ENCODE data around the gene PABPN1. TPM values are rescaled to one million over a fixed set of nuclear protein-coding genes. Genes with fewer than 3 reads are reported as not detected.

PABPN1 gene
- total RNA-seq, 1 donor from 2014 or later = 59.6 TPM

- no peak for DNase-seq
Observed at GRCh38 chr14:23326491-23327332, 5.5 kb downstream of the PABPN1 start.

- DNase-seq = peak; percentile 53
Observed at GRCh38 chr14:23327947-23328744, 6.9 kb downstream of the PABPN1 start.

GRCh38 chr14:23335623-23336022 is 14.4 kb downstream of the PABPN1 start:
- no peak for DNase-seq

DNA sequence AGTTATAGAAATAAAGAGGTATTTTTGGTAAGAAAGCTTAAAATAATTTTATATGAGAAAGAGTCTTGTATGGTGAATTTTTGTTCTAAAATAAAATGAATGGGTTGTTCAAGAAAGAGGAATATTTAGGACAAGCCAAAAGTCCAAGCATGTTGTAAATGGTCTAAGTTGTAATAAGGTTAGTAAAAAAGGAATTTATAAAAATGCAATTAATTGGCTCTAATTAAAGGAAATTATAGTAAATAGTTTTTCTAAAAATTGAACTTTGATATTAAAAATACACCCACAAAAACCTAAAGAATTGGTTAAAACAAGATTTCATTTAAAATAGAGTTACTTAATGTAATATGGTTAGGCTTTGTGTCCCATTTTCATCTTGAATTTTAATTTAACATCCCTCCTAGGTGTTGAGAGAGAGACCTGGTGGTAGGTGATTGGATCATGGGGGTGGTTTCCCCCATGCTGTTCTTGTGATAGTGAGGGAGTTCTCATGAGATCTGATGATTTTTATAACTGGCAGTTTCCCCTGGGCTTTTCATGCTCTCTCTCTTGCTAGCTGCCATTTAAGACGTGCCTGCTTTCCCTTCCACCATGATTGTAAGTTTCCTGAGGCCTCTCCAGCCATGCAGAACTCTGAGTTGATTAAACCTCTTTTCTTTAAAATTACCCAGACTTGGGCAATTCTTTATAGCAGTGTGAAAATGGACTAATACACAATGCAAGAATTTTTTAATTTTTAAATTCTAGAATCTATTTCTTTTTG is 18.4 kb downstream of the PABPN1 start:
- DNase-seq = no peak

- DNase-seq = no peak
Observed at GRCh38 chr14:23344481-23344880, 23.2 kb downstream of the PABPN1 start.

GRCh38 chr14:23345987-23346692 is 24.9 kb downstream of the PABPN1 start:
- DNase-seq = no peak

DNA sequence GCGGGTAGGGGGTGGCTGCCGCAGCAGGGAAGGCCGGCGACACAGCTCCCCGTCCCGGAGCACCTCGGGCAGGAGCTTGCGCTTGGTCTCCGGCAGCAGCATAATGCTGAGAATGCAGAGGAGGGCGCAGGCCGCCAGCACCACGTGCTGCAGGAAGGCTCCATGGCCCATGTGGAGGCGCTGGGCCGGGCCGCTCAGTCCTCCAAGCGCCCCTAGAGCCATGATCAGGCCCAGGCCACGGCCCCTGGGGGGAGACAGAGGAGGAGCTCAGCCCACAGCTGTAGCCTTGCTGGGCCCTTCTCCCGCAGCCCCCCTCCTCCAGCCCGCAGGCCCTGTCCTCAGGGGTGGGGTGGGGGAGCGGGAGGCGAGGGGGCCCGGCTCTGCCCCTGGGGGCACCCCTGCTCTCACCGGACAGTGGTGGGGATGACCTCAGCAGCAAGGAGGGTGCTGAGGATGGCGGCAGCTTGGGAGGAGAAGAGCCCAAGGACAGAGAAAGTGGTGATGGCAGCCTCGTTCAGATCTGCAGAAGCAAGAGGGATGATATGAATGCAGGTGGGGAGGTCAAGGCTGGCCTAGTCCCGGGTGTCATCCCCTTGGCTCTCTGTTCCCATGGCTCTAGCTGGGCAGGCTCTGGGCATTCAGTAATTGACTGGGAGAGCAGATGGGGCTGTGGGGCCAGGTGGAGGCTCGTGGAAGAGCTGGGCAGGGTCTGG is 25.6 kb downstream of the PABPN1 start:
- no peak for DNase-seq

GRCh38 chr14:23347406-23348296 is 26.4 kb downstream of the PABPN1 start:
- no peak for DNase-seq

- no peak for DNase-seq
Observed at GRCh38 chr14:23348297-23348655, 27.0 kb downstream of the PABPN1 start.

DNA sequence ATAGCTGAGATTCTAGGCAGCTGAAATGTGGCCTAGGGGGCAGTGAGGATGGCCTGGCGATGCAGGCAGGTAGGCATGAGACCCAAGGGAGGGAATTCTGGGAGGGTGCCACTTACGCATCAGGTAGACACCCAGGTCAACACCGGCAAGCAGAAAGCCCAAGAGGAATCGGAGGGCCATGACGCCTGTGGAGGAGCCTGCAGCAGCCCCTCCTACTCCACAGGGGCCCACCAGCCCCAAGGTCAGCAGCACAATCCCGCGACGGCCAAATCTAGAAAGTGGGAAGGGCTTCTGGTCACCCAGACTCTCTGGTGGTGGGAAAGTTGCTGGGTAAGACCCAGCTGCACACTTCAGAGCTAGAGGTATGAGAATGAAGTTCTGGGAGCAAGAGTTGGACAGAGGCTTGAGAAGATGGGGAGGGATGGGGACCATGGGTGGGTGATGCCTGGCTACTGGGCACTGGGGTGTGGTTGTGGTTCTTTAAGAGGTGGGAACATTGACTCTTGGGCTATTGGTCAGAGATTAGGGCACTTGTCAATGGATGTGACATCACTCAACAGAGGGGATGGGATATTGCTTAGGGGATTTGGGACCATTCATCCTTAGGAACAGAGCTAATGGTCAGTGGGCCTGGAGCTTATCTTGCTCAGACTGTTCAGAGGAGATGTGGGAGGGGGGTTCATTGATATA is 28.0 kb downstream of the PABPN1 start:
- no peak for DNase-seq

DNA sequence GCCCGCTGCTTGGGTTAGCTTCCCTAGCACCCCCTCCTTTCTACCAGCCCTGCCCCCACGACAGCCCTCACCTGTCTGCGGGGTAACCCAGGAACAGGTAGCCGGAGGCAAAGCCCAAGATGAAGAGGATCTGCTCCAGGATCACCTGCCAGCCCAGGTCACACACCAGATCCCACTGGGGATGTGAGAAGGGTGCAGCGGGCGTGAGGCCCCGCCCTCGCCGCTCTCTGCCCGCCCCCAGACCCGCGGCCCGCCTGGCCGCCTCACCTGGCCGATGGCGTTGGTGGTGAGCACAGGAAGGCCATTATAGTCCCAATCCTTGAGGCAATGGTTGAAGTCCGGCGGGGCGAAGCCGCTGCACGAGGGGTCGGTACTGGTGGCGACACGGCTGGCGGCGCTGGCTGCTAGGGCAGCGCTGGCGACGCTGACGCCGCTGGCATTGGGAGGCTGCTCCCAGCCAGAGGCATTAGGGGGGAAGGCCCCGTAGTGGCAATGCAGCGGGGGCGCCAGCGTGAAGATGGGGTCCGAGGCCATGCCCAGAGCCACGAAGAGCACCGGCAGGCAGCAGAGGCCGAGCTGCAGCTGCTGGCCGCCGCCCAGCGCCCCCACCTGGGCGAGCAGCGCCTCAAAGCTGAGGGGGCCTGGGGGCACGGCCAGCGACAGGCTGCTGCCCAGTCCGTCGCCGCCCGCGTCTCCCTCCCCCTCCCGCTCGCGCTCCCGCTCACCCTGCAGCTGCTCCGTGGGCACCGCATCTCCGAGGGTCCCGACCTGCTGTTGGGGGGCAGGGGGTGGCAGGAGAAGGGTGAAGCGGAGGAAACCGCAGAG is 30.6 kb downstream of the PABPN1 start:
- no peak for DNase-seq

- DNase-seq = peak; percentile 86
Observed at GRCh38 chr14:23352506-23353432, 31.5 kb downstream of the PABPN1 start, which contains the start of gene SLC22A17. Gene SLC22A17, minus strand, starts transcription at chr14:23352887.

DNA sequence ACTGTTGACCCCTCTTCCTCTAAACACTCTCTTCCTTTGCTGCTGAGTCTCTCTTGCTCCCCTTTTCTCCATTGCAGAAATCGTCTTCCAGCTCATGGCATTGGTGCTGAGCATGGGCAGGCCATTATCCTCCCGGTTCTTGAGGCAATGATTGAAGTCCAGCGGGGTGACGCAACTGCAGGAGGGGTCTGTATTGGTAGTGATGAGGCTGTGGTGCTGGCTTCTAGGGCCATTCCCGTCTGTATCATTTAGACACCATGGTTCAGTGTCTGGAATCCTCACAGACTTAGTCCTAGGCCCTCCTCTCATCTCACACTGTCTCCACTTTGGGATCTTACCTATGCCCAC is 32.1 kb downstream of the PABPN1 start:
- DNase-seq = no peak

- no peak for DNase-seq
Observed at GRCh38 chr14:23354990-23355389, 33.7 kb downstream of the PABPN1 start.

- no peak for DNase-seq
Observed at GRCh38 chr14:23355871-23356435, 34.7 kb downstream of the PABPN1 start.

DNA sequence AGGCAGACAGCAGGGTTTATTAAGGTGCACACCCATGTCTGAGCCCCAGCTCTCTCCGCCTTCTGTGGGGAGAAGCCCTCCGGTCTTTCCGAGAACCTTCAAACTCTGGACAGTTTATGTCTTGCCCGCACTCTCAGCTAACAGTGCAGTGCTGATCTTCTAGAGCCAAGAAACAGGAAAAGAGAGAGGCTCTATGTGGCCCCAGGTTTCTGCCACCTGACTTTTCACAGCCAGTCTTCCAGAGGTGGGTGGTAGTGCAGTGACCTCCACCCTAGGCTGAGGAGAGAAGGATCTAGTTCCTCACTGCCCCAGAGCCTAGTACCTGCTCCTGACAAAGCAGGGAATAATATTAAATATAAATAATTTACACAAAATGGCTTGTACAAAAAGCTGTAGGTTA is 35.4 kb downstream of the PABPN1 start:
- no peak for DNase-seq

- DNase-seq = no peak
Observed at GRCh38 chr14:23357261-23357660, 36.0 kb downstream of the PABPN1 start.

Data from occipital lobe (tissue), 2 donors.